GM23338 (cell line): ENCODE data around the gene SMYD5. TPM values are rescaled to one million over a fixed set of nuclear protein-coding genes. Genes with fewer than 3 reads are reported as not detected.

Experiments
- ATAC-seq: fragments of 200-7000 bp; cut with Tn5 transposase; 3 replicates; pipeline ENCODE4 v1.9.1; 2020
- DNase-seq: peaks from one replicate; pipeline ENCODE4 v3.0.0-alpha.2; 2015; ENCODE audit warnings: low spot score
- H2AFZ ChIP-seq: fragments of 200-600 bp; sonication (generic); 2 replicates; pipeline ENCODE4 v1.8.0; 2016; ENCODE audit warnings: antibody characterized with exemption, mild to moderate bottlenecking, moderate library complexity
- H3F3A ChIP-seq: fragments of 200-600 bp; sonication (generic); replicated peaks from 2 replicates; pipeline ENCODE4 v1.8.0; 2017; ENCODE audit warnings: antibody characterized with exemption, mixed run types, low read depth
- H3K27ac ChIP-seq: fragments of 200-600 bp; sonication (generic); 2 replicates; pipeline ENCODE4 v1.6.1; 2016; ENCODE audit warnings: low read depth
- H3K27me3 ChIP-seq: fragments of 200-600 bp; sonication (generic); 2 replicates; pipeline ENCODE4 v1.8.0; 2016; ENCODE audit warnings: mild to moderate bottlenecking, mixed run types, moderate library complexity; ENCODE audit not compliant: insufficient read depth
- H3K36me3 ChIP-seq: fragments of 200-600 bp; sonication (generic); 2 replicates; pipeline ENCODE4 v1.8.0; 2016; ENCODE audit warnings: mild to moderate bottlenecking; ENCODE audit not compliant: insufficient read depth
- H3K4me1 ChIP-seq: fragments of 200-600 bp; sonication (generic); 2 replicates; pipeline ENCODE4 v1.8.0; 2016; ENCODE audit warnings: mild to moderate bottlenecking, moderate library complexity; ENCODE audit not compliant: insufficient read depth
- H3K4me2 ChIP-seq: fragments of 200-600 bp; sonication (generic); 2 replicates; pipeline ENCODE4 v1.7.1; 2017; ENCODE audit warnings: mixed run types
- H3K4me3 ChIP-seq: fragments of 200-600 bp; sonication (generic); 2 replicates; pipeline ENCODE4 v1.6.1; 2016; ENCODE audit warnings: mixed run types
- H3K79me2 ChIP-seq: fragments of 200-600 bp; sonication (generic); replicated peaks from 2 replicates; pipeline ENCODE4 v1.8.0; 2017; ENCODE audit warnings: mild to moderate bottlenecking; ENCODE audit not compliant: insufficient read depth
- H3K9me2 ChIP-seq: fragments of 200-600 bp; sonication (generic); 2 replicates; pipeline ENCODE4 v1.8.0; 2017; ENCODE audit not compliant: insufficient read depth
- H4K20me1 ChIP-seq: fragments of 200-600 bp; sonication (generic); replicated peaks from 2 replicates; pipeline ENCODE4 v1.8.0; 2017; ENCODE audit warnings: mild to moderate bottlenecking; ENCODE audit not compliant: insufficient read depth
- H3K27ac Mint-ChIP-seq: 2 replicates; pipeline ENCODE4 v1.8.0; 2020; ENCODE audit warnings: inconsistent platforms, mild to moderate bottlenecking, moderate library complexity, mixed read lengths
- H3K27me3 Mint-ChIP-seq: 3 replicates; pipeline ENCODE4 v1.8.0; 2022; ENCODE audit warnings: low read depth, mild to moderate bottlenecking, moderate library complexity, mixed read lengths, inconsistent platforms; ENCODE audit not compliant: insufficient read depth, poor library complexity
- H3K36me3 Mint-ChIP-seq: 3 replicates; pipeline ENCODE4 v1.8.0; 2021; ENCODE audit warnings: low read depth, mild to moderate bottlenecking, inconsistent platforms, moderate library complexity, mixed read lengths
- H3K4me1 Mint-ChIP-seq: 3 replicates; pipeline ENCODE4 v1.8.0; 2020; ENCODE audit warnings: mild to moderate bottlenecking, inconsistent platforms, mixed read lengths
- H3K4me3 Mint-ChIP-seq: 3 replicates; pipeline ENCODE4 v1.8.0; 2021; ENCODE audit warnings: moderate library complexity, mild to moderate bottlenecking, inconsistent platforms, mixed read lengths
- H3K9me3 Mint-ChIP-seq: 3 replicates; pipeline ENCODE4 v1.8.0; 2020; ENCODE audit warnings: moderate library complexity, mild to moderate bottlenecking, inconsistent platforms, mixed read lengths
- CREB1 ChIP-seq: fragments of 250-450 bp; sonication (Bioruptor Pico); IDR thresholded peaks from 2 replicates; pipeline ENCODE4 v1.5.0; 2020; ENCODE audit warnings: low read depth, mild to moderate bottlenecking, moderate library complexity
- EZH2phosphoT487 ChIP-seq: fragments of 200-600 bp; sonication (generic); IDR thresholded peaks from one replicate; pipeline ENCODE4 v1.8.1; 2018; ENCODE audit warnings: antibody characterized with exemption; ENCODE audit not compliant: unreplicated experiment
- JUNB ChIP-seq: IDR thresholded peaks from one replicate; pipeline ENCODE4 v1.6.1; 2016; ENCODE audit warnings: antibody characterized with exemption; ENCODE audit not compliant: unreplicated experiment
- NANOG ChIP-seq: IDR thresholded peaks from 2 replicates; pipeline ENCODE4 v1.6.1; 2016; ENCODE audit warnings: antibody characterized with exemption, borderline replicate concordance
- ZNF114 ChIP-seq: fragments of 250-450 bp; sonication (Bioruptor Pico); IDR thresholded peaks from 2 replicates; pipeline ENCODE4 v1.5.0; 2020; ENCODE audit warnings: mild to moderate bottlenecking, moderate library complexity
- ZNF462 ChIP-seq: fragments of 250-450 bp; sonication (Bioruptor Pico); IDR thresholded peaks from 2 replicates; pipeline ENCODE4 v1.5.0; 2020; ENCODE audit warnings: mild to moderate bottlenecking, moderate library complexity
- polyA plus RNA-seq: library from polyadenylated mRNA; unstranded; fragments of >200 nt; fragmentation: Nextera tagmentation; extraction: Ambion mirVana; gene quantifications from 2 replicates; pipeline ENCODE4 v1.2.1, GENCODE V29; 2016
- total RNA-seq: library from RNA; depleted of rRNA; stranded (reverse); fragments of >200 nt; shearing (Covaris generic); gene quantifications from 2 replicates; pipeline ENCODE4 v1.2.3, GENCODE V29; 2014
- TF ChIP-seq, protein P1 (sequence below), 2 experiments: fragments of 200-600 bp in 1 of 2; sonication (generic) in 1 of 2; conservative IDR thresholded peaks; 2 replicates each; pipeline versions ENCODE4 v1.5.1 to v1.6.1; 2016 to 2017; ENCODE audit warnings: antibody characterized with exemption in 2 of 2, low read depth in 2 of 2, mild to moderate bottlenecking in 2 of 2, moderate library complexity in 1 of 2

SMYD5 gene
- total and polyA plus RNA-seq, 2 experiments from 2014 or later = 20.5 to 45.8 TPM

DNA sequence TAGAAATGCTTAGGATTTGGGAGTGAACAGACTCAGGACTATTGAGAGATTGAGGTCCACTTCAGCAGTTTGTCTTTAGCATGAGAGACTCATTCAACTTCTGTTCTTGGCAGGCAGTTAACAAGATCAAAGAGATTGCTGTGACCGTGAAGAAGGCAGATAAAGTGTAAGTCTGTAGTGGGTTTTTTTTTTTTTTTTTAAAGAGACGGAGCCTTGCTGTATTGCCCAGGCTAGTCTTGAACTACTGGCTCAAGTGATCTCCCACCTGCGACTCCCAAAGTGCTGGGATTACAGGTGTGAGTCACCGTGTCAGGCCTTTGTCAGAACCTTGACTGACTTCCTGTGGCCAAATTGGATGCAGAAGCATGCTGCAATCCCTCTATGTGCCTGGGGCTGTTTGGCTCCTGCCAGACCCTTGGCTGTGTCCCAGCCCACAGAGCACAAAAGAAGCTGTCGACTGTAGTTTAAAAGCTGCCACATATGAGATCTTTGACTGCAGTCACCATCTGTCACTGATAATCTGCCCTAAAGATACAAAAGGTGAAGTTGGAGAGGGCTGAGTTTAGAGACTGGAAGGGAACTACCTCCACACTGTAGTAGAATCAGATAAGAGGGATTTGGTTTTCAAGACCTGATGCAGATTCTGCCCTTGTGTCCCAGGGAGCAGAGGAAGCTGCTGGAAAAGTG, 30.0 kb downstream of the SMYD5 start:
- Mint-ChIP-seq H3K4me3 (no peak overlapping the region), H3K4me1 (no peaks in the 10 kb centered on the region; the same call in 1 of the 3 replicates), H3K9me3 (no peaks in the 10 kb centered on the region), H3K27me3 (peaks cover 2% of the 10 kb centered on the region), H3K36me3 (peaks cover 91% of the 10 kb centered on the region), H3K27ac (no peak overlapping the region)
- no peaks in the 10 kb centered on the region for H3K4me1 ChIP-seq
- no peak overlapping the region for H3K27ac ChIP-seq
- no peak overlapping the region for H3K4me3 ChIP-seq
- no peaks in the 10 kb centered on the region for H3K9me2 ChIP-seq
- H4K20me1 ChIP-seq = peaks cover 75% of the 10 kb centered on the region
- H2AFZ ChIP-seq = no peak overlapping the region
- TF ChIP-seq CREB1 (CRISPR knock-in tag) (no peak), JUNB (no peak), ZNF462 (CRISPR knock-in tag) (no peak), ZNF114 (CRISPR knock-in tag) (no peak), NANOG (no peak), EZH2phosphoT487 (no peak)
- TF ChIP-seq, protein P1, sequence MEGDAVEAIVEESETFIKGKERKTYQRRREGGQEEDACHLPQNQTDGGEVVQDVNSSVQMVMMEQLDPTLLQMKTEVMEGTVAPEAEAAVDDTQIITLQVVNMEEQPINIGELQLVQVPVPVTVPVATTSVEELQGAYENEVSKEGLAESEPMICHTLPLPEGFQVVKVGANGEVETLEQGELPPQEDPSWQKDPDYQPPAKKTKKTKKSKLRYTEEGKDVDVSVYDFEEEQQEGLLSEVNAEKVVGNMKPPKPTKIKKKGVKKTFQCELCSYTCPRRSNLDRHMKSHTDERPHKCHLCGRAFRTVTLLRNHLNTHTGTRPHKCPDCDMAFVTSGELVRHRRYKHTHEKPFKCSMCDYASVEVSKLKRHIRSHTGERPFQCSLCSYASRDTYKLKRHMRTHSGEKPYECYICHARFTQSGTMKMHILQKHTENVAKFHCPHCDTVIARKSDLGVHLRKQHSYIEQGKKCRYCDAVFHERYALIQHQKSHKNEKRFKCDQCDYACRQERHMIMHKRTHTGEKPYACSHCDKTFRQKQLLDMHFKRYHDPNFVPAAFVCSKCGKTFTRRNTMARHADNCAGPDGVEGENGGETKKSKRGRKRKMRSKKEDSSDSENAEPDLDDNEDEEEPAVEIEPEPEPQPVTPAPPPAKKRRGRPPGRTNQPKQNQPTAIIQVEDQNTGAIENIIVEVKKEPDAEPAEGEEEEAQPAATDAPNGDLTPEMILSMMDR (conservative IDR thresholded peaks at IDR 0.05; ENCODE audit: low read depth in 2 of 2) = no peak
- DNase-seq (no peak), ATAC-seq (no peak)
- H3K79me2 ChIP-seq = peaks cover 38% of the 10 kb centered on the region
- peaks cover 6% of the 10 kb centered on the region; the same call in 1 of the 2 replicates for H3F3A ChIP-seq
- peaks cover 85% of the 10 kb centered on the region for H3K36me3 ChIP-seq
- H3K4me2 ChIP-seq = no peak overlapping the region
- no peaks in the 10 kb centered on the region for H3K27me3 ChIP-seq
